Ovary (tissue), 9 donors: ENCODE measurements around the gene IL17REL. TPM values are rescaled to one million over a fixed set of nuclear protein-coding genes. Genes with fewer than 3 reads are reported as not detected.
A peak's percentile ranks its signal among the peaks of the same experiment; 100 is the strongest.

Source experiments
- DNase-seq, 5 donors: peaks; one replicate each; pipeline ENCODE4 v3.0.0-alpha.2; 2019 to 2020
- H3K27ac ChIP-seq, 2 donors: fragments of 200-600 bp; one replicate each; pipeline versions ENCODE4 v1.5.1 to v1.8.0; 2019 to 2022
- H3K27me3 ChIP-seq: fragments of 200-600 bp; one replicate; pipeline ENCODE4 v1.8.0; 2022
- H3K36me3 ChIP-seq: fragments of 200-600 bp; sonication (generic); one replicate; pipeline ENCODE4 v1.5.1; 2019
- H3K4me1 ChIP-seq: one replicate; pipeline ENCODE4 v1.8.1; 2013; ENCODE audit warnings: mild to moderate bottlenecking, moderate library complexity; ENCODE audit not compliant: insufficient read depth
- H3K4me3 ChIP-seq: fragments of 200-600 bp; sonication (generic); one replicate; pipeline ENCODE4 v1.5.1; 2017
- H3K9me3 ChIP-seq, 2 donors: fragments of 200-600 bp in 1 of 2; sonication (generic) in 1 of 2; one replicate each; pipeline versions ENCODE4 v1.5.1 to v1.8.1; 2013 to 2019; ENCODE audit warnings: mild to moderate bottlenecking in 1 of 2, moderate library complexity in 1 of 2
- EP300 ChIP-seq: sonication (generic); formaldehyde crosslinking; IDR thresholded peaks from one replicate; pipeline ENCODE4 v1.6.1; 2017; ENCODE audit warnings: antibody characterized with exemption
- POLR2A ChIP-seq: fragments of 450-650 bp; IDR thresholded peaks from one replicate; pipeline ENCODE4 v1.6.1; 2017; ENCODE audit warnings: antibody characterized with exemption, mild to moderate bottlenecking, moderate library complexity
- WGBS, 3 donors: extraction: QIAGEN DNeasy Blood & Tissue Kit in 1 of 3; methylation state at CpG; one replicate each; pipeline versions ENCODE4 v1.1.5 to v1.1.7; 2013 to 2017; 5-methylcytosine and 5-hydroxymethylcytosine counted together
- intact Hi-C, 4 donors: fragments of 100-400 bp; cut with DNase I; formaldehyde crosslinking; loops; one replicate each; pipeline versions ENCODE4 v1.11.0 to v1.15.1; 2022 to 2023
- polyA plus RNA-seq, 2 donors: library from polyadenylated mRNA; stranded (reverse); fragments of 200-250 nt in 1 of 2; fragments of 350-450 nt in 1 of 2; fragmentation: Illumina TruSeq in 1 of 2; extraction: RNeasy Lipid Tissue Mini Kit (QIAGEN cat#74804) in 1 of 2; gene quantifications; one replicate each; pipeline ENCODE4 v1.2.3, GENCODE V29; 2013 to 2014
- total RNA-seq, 7 donors: library from RNA; depleted of rRNA in 2 of 7; stranded (reverse); fragments of >200 nt in 2 of 7; fragmentation: NEBNext Ultra II Directional in 3 of 7; extraction: Animal tissue kit (Norgen Biotek cat#: 25700) in 3 of 7; gene quantifications; one replicate each; pipeline versions ENCODE4 v1.1.0 to v1.2.4, GENCODE V29; 2016 to 2023
- TF ChIP-seq, protein P1 (sequence below), 3 donors: fragments of 450-650 bp in 2 of 3; fragments of 200-600 bp in 1 of 3; IDR thresholded peaks; one replicate each; pipeline versions ENCODE4 v1.5.1 to v1.8.0; 2016 to 2022; ENCODE audit warnings: antibody characterized with exemption in 3 of 3, mild to moderate bottlenecking in 1 of 3
- donor health status: DM: no; HTN: no; CAD: no; lungs with moderate emphysema.
- donor health status: DM: no; HTN: no; CAD: no.
- donor health status: Bipolar disorder and iron deficiency.
- donor health status: DM: yes; HTN: yes; CAD: no.
- donor health status: DM: no; HTN: no; CAD: no.
- donor health status: DM: yes; HTN: yes; CAD: no.

IL17REL gene
- total and polyA plus RNA-seq, 9 donors = 0.05 to 0.18 (median 0.10) TPM; not detected in 5

DNA sequence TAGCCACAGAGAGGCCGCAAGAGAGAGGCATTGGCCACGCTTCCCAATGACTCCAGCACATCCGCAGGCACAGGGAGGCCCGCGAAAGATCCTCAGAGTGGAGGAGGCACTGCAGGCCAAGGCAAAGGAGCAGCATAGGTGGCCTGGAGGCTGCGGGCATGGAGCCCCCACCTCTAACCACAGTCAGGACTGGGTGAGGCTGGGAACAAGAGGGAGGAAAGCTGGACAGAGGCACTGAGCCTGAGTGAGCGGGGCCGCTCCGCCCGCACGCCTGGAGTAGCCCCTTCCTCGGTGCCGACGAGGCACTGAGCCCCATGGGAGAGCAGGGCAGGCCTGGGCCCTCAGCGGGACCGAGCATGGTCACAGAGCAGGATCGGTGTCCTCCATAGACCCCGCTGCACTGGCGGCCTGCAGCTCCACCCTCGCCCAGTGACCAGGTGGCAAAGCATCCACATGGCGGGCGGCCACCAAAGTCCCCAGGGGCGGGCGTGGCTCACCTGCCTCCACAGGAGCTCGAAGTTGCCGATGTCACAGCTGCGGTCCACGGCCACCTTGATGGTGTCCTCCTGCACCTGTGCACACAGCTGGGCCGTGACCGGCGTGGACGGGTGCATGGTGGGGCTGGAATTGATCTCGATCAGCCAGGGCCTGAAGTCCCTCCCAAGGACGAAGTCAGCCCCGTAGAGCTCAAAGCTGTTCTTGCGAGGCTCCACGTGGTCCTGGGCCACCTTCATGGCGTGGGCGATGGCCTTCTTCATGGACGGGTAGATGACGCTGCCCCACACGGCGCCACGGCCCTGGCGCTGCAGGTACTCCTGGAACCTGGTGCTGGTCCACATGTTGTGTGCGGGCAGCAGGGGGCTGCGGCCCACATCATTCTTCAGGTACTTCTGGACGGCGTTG is 18.9 kb upstream of the IL17REL start:
- no peaks in the 10 kb centered on the region for H3K9me3 ChIP-seq
- no peaks in the 10 kb centered on the region for H3K27me3 ChIP-seq
- H3K27ac ChIP-seq = no peak overlapping the region
- no peaks in the 10 kb centered on the region for H3K4me1 ChIP-seq
- peak in 1 of 5 donors; percentile 25 for DNase-seq
- WGBS, 3 donors = 82 to 87% (median 83%) methylated on average over 48 to 49 of the region's 49 CpGs
- H3K36me3 ChIP-seq = no peaks in the 10 kb centered on the region
- TF ChIP-seq EP300 (no peak), POLR2A (no peak)
- TF ChIP-seq, protein P1, sequence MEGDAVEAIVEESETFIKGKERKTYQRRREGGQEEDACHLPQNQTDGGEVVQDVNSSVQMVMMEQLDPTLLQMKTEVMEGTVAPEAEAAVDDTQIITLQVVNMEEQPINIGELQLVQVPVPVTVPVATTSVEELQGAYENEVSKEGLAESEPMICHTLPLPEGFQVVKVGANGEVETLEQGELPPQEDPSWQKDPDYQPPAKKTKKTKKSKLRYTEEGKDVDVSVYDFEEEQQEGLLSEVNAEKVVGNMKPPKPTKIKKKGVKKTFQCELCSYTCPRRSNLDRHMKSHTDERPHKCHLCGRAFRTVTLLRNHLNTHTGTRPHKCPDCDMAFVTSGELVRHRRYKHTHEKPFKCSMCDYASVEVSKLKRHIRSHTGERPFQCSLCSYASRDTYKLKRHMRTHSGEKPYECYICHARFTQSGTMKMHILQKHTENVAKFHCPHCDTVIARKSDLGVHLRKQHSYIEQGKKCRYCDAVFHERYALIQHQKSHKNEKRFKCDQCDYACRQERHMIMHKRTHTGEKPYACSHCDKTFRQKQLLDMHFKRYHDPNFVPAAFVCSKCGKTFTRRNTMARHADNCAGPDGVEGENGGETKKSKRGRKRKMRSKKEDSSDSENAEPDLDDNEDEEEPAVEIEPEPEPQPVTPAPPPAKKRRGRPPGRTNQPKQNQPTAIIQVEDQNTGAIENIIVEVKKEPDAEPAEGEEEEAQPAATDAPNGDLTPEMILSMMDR (IDR thresholded peaks at IDR 0.05) = no peak
- intact Hi-C loops = loop anchor here (2.0 to 5.0 kb wide), 3 partner anchors 103 to 264 kb away; no protein-coding TSS in a partner anchor
- no peak overlapping the region for H3K4me3 ChIP-seq

DNA sequence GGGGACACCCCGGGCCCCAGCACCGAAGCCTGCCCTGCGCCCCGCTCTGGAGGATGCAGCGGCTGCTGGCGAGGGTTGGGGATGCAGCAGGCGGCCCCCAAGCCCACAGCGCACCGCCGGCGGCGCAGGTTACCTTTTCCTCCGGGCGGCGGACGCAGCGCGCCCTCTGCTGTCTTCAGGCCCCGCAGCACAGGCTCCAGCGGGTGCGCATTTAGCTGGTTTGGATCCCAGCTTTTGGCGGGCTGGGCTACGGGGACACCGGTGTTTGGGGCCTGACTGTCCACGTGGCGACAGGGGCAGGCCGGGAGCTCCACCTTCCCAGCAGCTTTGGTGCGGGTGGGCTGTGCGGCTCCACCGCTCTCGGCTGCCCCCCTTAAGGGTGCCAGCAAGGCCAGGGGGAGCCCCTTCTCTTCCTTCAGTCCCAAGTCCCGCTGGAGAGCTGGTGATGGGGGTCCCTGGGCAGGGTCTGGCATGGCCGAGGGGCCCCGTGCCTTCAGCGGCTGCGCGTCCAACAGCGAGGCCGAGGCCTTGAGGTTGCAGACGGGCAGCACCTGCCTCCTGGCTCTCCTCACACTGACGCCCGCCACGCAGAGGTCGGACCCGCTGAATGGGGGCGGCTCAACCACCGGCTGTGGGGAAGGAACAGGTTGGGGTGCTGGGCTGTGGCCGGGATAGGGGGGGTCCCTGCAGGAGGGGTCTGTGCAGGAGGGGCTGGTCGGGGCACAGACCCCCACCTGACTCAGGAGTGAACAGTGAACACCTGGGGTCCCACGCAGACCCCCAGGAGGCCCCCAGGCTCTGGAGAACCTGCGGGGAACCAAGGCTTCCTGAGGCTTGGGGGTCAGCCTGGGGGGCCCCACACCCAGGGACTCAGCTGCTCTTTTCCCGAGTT is 18.0 kb upstream of the IL17REL start:
- Histone ChIP-seq H3K27me3 (no peaks in the 10 kb centered on the region), H3K4me3 (no peak overlapping the region), H3K4me1 (no peaks in the 10 kb centered on the region), H3K9me3 (no peaks in the 10 kb centered on the region), H3K36me3 (no peaks in the 10 kb centered on the region), H3K27ac (no peak overlapping the region)
- WGBS, 3 donors = 4 to 19% (median 10%) methylated on average over 39 to 52 of the region's 52 CpGs
- peak; percentile 62 to 86 (median 72) for DNase-seq
- TF ChIP-seq POLR2A = no peak
- TF ChIP-seq, protein P1 (IDR thresholded peaks at IDR 0.05) = peak; percentile 74 to 94 (median 89)
- intact Hi-C loops = loop anchor here (2.0 to 5.0 kb wide), 3 partner anchors 102 to 263 kb away; no protein-coding TSS in a partner anchor

DNA sequence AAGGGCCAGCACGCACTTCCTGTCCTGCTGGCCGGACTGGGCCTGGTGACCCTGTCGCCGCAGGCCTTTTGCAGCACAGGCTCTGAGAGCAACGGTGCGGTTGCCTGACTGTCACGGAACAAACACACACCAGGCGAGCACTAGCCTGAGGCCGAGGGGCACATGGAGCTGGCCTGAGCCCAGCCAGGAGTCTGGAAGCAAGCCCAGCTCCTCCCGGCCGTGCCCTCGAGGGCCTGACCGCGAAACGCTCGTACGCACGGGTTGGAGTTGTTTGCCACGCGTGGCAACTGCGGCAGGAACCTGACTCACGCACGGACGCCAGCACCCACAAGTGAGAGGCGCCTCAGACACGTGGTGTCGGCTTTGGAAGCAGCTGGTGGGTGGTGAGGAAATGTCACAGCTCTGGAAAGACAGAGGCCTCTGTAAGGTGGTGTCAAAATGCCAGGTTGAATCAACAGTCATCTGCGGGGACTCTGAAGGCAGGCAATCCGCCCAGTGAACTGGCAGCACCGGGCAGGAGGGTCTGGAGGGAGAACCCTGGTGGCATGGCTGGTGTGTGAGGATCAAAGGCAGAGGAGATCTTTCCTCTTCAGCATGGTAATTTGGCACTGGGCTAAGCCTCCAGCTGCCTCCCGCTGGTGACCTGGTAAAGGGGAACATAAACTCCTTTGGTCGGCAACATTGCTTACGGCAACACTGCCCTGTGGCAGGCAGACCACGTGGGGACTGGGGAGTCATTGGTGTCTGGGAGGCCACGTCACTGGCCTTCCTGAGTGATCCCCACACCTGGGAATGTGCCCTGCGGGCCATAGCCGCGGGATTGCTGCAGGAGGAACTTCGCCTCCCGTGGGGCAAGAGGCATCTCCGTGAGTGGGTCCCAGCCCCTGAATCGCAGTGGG is 15.3 kb upstream of the IL17REL start:
- TF ChIP-seq POLR2A (no peak), EP300 (no peak)
- TF ChIP-seq, protein P1 (IDR thresholded peaks at IDR 0.05) = no peak
- Histone ChIP-seq H3K9me3 (no peaks in the 10 kb centered on the region), H3K36me3 (no peaks in the 10 kb centered on the region), H3K27ac (no peak overlapping the region), H3K27me3 (no peaks in the 10 kb centered on the region), H3K4me3 (no peak overlapping the region), H3K4me1 (no peaks in the 10 kb centered on the region)
- WGBS, 3 donors = 68 to 72% (median 68%) methylated on average over 42 of the region's 42 CpGs
- intact Hi-C loops = loop anchor here in 1 of 4 donors (5.0 kb wide), 1 partner anchor 261 kb away; no protein-coding TSS in a partner anchor
- DNase-seq = peak in 3 of 5 donors; percentile 14 to 37 (median 20)
